Natural killer cell treated with Interleukin-12 subunit alpha and Interleukin-12 subunit beta and Interleukin-15 and Interleukin-18, amount 100 ng/mL, for 72 hours (primary cell): ENCODE results near the gene ARCN1. TPM values are rescaled to one million over a fixed set of nuclear protein-coding genes. Genes with fewer than 3 reads are reported as not detected.
"Not testable (repeated sequence)": the region's sequence is repeated elsewhere in the genome, so short reads cannot be mapped to it uniquely, and the experiment has no call there.

ENCODE experiments used
- ATAC-seq, 2 donors: fragments of 150-1000 bp; cut with Tn5 transposase in 1 of 2; sonication (Bioruptor Pico), chemical (Tn5 transposase) in 1 of 2; 2 replicates each; pipeline ENCODE4 v1.10.0; 2021
- DNase-seq: peaks from one replicate; pipeline ENCODE4 v3.0.0; 2022; ENCODE audit warnings: low spot score
- H3K27ac Mint-ChIP-seq, 2 donors: 1 replicate in 1 of 2; 2 replicates in 1 of 2; pipeline ENCODE4 v1.8.0; 2022; ENCODE audit warnings: mixed read lengths in 2 of 2, mild to moderate bottlenecking in 1 of 2, moderate library complexity in 1 of 2
- H3K27me3 Mint-ChIP-seq, 2 donors: 1 replicate in 1 of 2; 2 replicates in 1 of 2; pipeline ENCODE4 v1.8.0; 2022; ENCODE audit warnings: mixed read lengths in 2 of 2
- H3K36me3 Mint-ChIP-seq: one replicate; pipeline ENCODE4 v1.8.0; 2022; ENCODE audit warnings: mixed read lengths
- H3K4me1 Mint-ChIP-seq, 2 donors: 1 replicate in 1 of 2; 2 replicates in 1 of 2; pipeline ENCODE4 v1.8.0; 2022; ENCODE audit warnings: low read depth in 2 of 2, mixed read lengths in 2 of 2, mild to moderate bottlenecking in 1 of 2
- H3K4me3 Mint-ChIP-seq: one replicate; pipeline ENCODE4 v1.8.0; 2022; ENCODE audit warnings: mixed read lengths
- H3K9me3 Mint-ChIP-seq: 2 replicates; pipeline ENCODE4 v1.8.0; 2022; ENCODE audit warnings: mixed read lengths
- total RNA-seq, 2 donors: library from RNA; stranded (reverse); gene quantifications; one replicate each; pipeline ENCODE4 v1.2.3, GENCODE V29; 2022

The ARCN1 gene
- total RNA-seq, 2 donors from 2014 or later: 152 to 212 TPM

GRCh38 chr11:118570787-118571186 lies 1.4 kb upstream of the ARCN1 start:
- DNase-seq (no peak), ATAC-seq (no peak)
- H3K27me3 Mint-ChIP-seq: no peaks in the 10 kb centered on the region
- peak overlapping the region; percentile 85 to 93 for H3K27ac Mint-ChIP-seq
- H3K4me3 Mint-ChIP-seq: no peak overlapping the region
- peaks cover 34 to 40% of the 10 kb centered on the region in 2 donors for H3K4me1 Mint-ChIP-seq
- no peaks in the 10 kb centered on the region for H3K9me3 Mint-ChIP-seq
- peaks cover 5% of the 10 kb centered on the region for H3K36me3 Mint-ChIP-seq

- Mint-ChIP-seq H3K27ac (peak overlapping the region; percentile 85 to 93), H3K4me1 (peaks cover 34 to 38% of the 10 kb centered on the region in 2 donors), H3K4me3 (peak overlapping the region; percentile 96)
- ATAC-seq, H3K36me3 Mint-ChIP-seq, H3K9me3 Mint-ChIP-seq, H3K27me3 Mint-ChIP-seq, DNase-seq: not testable (repeated sequence)
Measured at GRCh38 chr11:118571701-118572060, 528 bp upstream of the ARCN1 start.

- H3K4me1 Mint-ChIP-seq: peaks cover 40 to 45% of the 10 kb centered on the region in 2 donors
- no peak for DNase-seq
- peak; percentile 21 to 61 for ATAC-seq
- peaks cover 5% of the 10 kb centered on the region for H3K36me3 Mint-ChIP-seq
- H3K9me3 Mint-ChIP-seq: no peaks in the 10 kb centered on the region
- H3K27ac Mint-ChIP-seq: peak overlapping the region; percentile 85 to 93
- H3K4me3 Mint-ChIP-seq: peak overlapping the region; percentile 96
- no peaks in the 10 kb centered on the region for H3K27me3 Mint-ChIP-seq
Measured at GRCh38 chr11:118572981-118573550, 857 bp downstream of the ARCN1 start.

- H3K36me3 Mint-ChIP-seq: peaks cover 5% of the 10 kb centered on the region
- ATAC-seq: no peak
- peak overlapping the region in 1 of 2 donors; percentile 41 for H3K27ac Mint-ChIP-seq
- no peaks in the 10 kb centered on the region for H3K27me3 Mint-ChIP-seq
- peak overlapping the region; percentile 61 for H3K4me3 Mint-ChIP-seq
- no peaks in the 10 kb centered on the region for H3K9me3 Mint-ChIP-seq
- no peak for DNase-seq
- H3K4me1 Mint-ChIP-seq: peaks cover 43 to 45% of the 10 kb centered on the region in 2 donors
Measured at GRCh38 chr11:118574636-118575035, 2.4 kb downstream of the ARCN1 start.

GRCh38 chr11:118577995-118578394 lies 5.8 kb downstream of the ARCN1 start:
- not testable (repeated sequence) for H3K27ac Mint-ChIP-seq, H3K27me3 Mint-ChIP-seq, H3K4me3 Mint-ChIP-seq, H3K9me3 Mint-ChIP-seq, ATAC-seq, H3K36me3 Mint-ChIP-seq, DNase-seq
- H3K4me1 Mint-ChIP-seq: peaks cover 35 to 39% of the 10 kb centered on the region in 2 donors

GRCh38 chr11:118581057-118581456 lies 8.8 kb downstream of the ARCN1 start:
- no peak for ATAC-seq
- DNase-seq: no peak
- Mint-ChIP-seq H3K4me3 (no peak overlapping the region), H3K4me1 (peaks cover 18% of the 10 kb centered on the region in 2 donors), H3K27me3 (no peaks in the 10 kb centered on the region), H3K36me3 (peaks cover 25% of the 10 kb centered on the region), H3K9me3 (no peaks in the 10 kb centered on the region), H3K27ac (no peak overlapping the region)

GRCh38 chr11:118587952-118588351 lies 15.7 kb downstream of the ARCN1 start:
- no peak for DNase-seq
- no peaks in the 10 kb centered on the region for H3K9me3 Mint-ChIP-seq
- no peak overlapping the region for H3K4me3 Mint-ChIP-seq
- H3K27me3 Mint-ChIP-seq: no peaks in the 10 kb centered on the region
- no peak for ATAC-seq
- H3K36me3 Mint-ChIP-seq: peaks cover 32% of the 10 kb centered on the region
- H3K27ac Mint-ChIP-seq: no peak overlapping the region
- H3K4me1 Mint-ChIP-seq: peaks cover 6 to 10% of the 10 kb centered on the region in 2 donors

GRCh38 chr11:118592616-118593367 lies 20.6 kb downstream of the ARCN1 start:
- no peak overlapping the region for H3K27ac Mint-ChIP-seq
- ATAC-seq (no peak), DNase-seq (no peak)
- no peaks in the 10 kb centered on the region for H3K9me3 Mint-ChIP-seq
- no peak overlapping the region for H3K4me3 Mint-ChIP-seq
- H3K27me3 Mint-ChIP-seq: no peaks in the 10 kb centered on the region
- peaks cover 23% of the 10 kb centered on the region for H3K36me3 Mint-ChIP-seq
- peaks cover 7 to 13% of the 10 kb centered on the region in 2 donors for H3K4me1 Mint-ChIP-seq

GRCh38 chr11:118594984-118595383 lies 22.8 kb downstream of the ARCN1 start:
- not testable (repeated sequence) for H3K4me3 Mint-ChIP-seq, H3K9me3 Mint-ChIP-seq, H3K27me3 Mint-ChIP-seq, H3K27ac Mint-ChIP-seq, ATAC-seq, DNase-seq
- Mint-ChIP-seq H3K4me1 (peaks cover 7 to 13% of the 10 kb centered on the region in 2 donors), H3K36me3 (peaks cover 28% of the 10 kb centered on the region)

- H3K36me3 Mint-ChIP-seq: peaks cover 27% of the 10 kb centered on the region
- no peaks in the 10 kb centered on the region for H3K27me3 Mint-ChIP-seq
- ATAC-seq: peak; percentile 50 to 54
- no peaks in the 10 kb centered on the region for H3K9me3 Mint-ChIP-seq
- H3K27ac Mint-ChIP-seq: peak overlapping the region in 1 of 2 donors; percentile 43
- H3K4me1 Mint-ChIP-seq: peaks cover 7 to 13% of the 10 kb centered on the region in 2 donors
- DNase-seq: no peak
- H3K4me3 Mint-ChIP-seq: no peak overlapping the region
Measured at GRCh38 chr11:118596224-118597146, 24.3 kb downstream of the ARCN1 start.

- DNase-seq (no peak), ATAC-seq (no peak)
- Mint-ChIP-seq H3K4me3 (no peak overlapping the region), H3K27me3 (no peaks in the 10 kb centered on the region), H3K27ac (no peak overlapping the region), H3K4me1 (peaks cover 7 to 15% of the 10 kb centered on the region in 2 donors), H3K36me3 (peaks cover 36% of the 10 kb centered on the region), H3K9me3 (no peaks in the 10 kb centered on the region)
Measured at GRCh38 chr11:118597556-118597955, 25.3 kb downstream of the ARCN1 start.

- H3K4me3 Mint-ChIP-seq: no peak overlapping the region
- no peak for DNase-seq
- peaks cover 0 to 6% of the 10 kb centered on the region in 2 donors for H3K4me1 Mint-ChIP-seq
- no peaks in the 10 kb centered on the region for H3K9me3 Mint-ChIP-seq
- no peaks in the 10 kb centered on the region for H3K27me3 Mint-ChIP-seq
- H3K36me3 Mint-ChIP-seq: peaks cover 23% of the 10 kb centered on the region
- no peak overlapping the region for H3K27ac Mint-ChIP-seq
- ATAC-seq: no peak
Measured at GRCh38 chr11:118602331-118602730, 30.1 kb downstream of the ARCN1 start.

GRCh38 chr11:118603709-118604108 lies 31.5 kb downstream of the ARCN1 start:
- H3K27ac Mint-ChIP-seq, H3K9me3 Mint-ChIP-seq, DNase-seq, ATAC-seq, H3K4me1 Mint-ChIP-seq, H3K4me3 Mint-ChIP-seq, H3K27me3 Mint-ChIP-seq: not testable (repeated sequence)
- peaks cover 18% of the 10 kb centered on the region for H3K36me3 Mint-ChIP-seq
